Activated CD8-positive, alpha-beta memory T cell treated with anti-CD3 and anti-CD28 coated beads, Interleukin-2, amount 50 U/mL, for 4 hours (primary cell): Measurements from ENCODE around the gene CPLX4.
"Not testable (repeated sequence)": the region's sequence is repeated elsewhere in the genome, so short reads cannot be mapped to it uniquely, and the experiment has no call there.

Experiments used
- DNase-seq: peaks from one replicate; pipeline ENCODE4 v3.0.0-alpha.2; 2020

Gene CPLX4

DNA sequence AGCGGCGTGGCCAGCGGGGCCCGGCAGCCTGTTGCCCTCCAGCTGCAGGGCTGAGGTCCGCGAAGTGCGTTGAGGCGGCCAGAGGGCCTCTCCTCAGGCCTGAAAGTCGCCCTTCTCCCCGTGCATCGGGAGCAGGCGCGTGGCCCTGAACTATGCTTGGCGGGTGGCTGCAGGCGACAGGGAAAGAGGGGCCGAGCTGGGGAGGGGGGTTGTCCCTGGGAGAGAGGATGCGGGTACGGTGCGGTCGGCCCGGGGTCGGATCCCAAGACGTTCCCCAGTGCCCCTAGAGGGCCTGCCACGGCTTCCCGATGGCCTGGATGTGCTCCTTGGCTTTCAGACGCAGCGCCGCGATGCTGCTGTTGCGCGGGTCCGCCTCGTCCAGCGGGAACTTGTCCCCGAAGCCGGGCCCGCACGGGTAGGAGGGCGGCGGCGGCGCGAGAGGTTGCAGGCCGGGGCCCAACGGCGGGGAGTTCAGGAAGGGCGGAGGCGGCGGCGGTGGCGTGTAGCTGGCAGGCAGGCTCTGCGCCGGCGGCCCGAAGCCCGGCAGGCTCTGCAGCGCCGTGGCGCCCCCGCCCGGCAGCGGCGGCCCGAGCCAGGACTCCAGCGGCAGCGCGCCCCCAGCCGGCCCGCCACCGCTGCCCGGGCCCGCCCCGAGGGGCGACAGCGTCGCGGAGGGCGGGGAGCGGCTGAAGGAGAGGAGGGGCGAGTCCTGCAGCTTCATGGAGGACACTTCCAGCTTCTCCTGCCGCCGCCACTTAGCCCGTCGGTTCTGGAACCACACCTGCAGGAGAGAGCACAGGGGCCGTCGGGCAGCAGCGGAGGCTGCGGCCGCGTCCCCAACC is 49.5 kb downstream of the CPLX4 start:
- no peak for DNase-seq

DNA sequence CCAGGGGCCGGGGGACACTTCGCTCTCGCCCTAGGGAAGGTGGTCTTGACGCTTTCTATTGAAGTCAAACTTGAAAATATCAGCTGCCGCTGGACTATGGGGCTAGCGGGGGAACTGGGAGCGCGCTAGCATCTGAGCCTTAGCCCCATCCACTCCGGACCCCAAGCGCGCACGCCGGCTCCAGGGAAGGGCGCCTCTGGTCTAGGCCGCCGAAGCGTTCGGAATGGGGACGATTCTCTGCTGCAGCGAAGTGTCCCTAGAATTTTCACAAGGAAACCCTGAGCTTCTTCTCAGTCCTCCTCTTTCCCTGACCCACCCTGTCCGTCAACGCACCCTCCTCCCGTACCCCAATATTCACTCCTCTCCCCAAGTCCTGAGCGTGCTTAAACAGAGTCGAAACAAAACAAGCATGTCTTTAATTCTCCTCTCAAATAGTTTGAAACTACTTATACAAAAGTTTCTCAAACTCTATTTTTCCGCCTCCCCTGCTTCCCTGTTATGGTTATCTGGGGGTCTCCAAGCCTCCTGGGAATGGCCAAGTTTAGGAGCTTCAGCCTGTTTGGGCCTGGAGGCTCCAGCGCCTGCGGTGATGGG is 50.2 kb downstream of the CPLX4 start:
- DNase-seq, result no peak

GRCh38 chr18:59267503-59268126 is 50.8 kb downstream of the CPLX4 start:
- DNase-seq, result no peak

DNA sequence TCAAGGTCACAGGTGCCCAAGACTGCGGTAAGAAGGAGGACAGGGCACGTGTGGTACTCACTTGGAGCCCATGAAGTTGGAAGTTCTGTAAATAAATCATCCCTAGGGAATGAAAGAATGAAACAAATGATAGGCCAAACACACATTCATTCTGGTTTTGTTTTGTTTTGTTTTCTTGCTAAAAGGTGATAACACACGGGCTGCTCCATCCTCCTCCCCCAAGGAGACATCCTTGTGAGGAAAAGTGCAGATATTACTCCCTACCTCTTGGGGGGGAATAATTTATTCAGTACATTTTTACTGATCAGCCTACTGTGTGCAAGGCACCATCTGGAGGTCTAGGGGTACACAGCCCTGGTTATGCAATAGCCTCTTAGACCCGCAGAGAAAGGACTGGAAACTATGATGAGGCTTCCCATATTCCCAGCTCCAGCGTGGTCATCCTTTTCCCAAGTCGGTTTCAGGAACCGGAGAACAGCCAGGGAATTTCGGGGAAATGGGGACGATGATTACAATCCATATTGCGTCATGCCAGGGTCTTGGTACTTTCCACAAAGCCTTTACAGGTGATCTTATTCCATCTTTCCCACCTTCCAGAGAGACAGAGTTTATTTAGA is 51.5 kb downstream of the CPLX4 start:
- no peak for DNase-seq

GRCh38 chr18:59266459-59266858 is 52.0 kb downstream of the CPLX4 start:
- no peak for DNase-seq

DNA sequence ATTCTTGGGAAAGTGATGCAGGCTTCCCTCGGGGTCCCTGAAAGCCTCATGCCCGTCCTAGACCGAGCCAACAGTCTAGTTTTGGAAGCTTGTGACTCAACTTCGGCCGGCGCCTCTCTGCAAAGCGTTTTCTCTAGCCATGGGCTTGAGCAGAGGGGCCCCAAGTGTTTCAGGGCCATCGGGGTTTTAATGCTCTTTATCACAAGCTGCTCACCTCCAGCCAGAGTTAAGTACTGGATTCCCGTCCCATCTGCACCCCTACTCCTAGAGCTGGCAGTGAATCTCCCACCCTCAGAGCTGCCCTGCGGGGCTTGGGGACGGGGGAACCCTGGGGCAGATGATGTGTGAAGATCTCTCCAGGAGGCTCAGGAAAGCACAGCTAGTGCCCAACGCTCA is 52.5 kb downstream of the CPLX4 start:
- DNase-seq, result no peak

GRCh38 chr18:59265246-59265973 is 53.0 kb downstream of the CPLX4 start:
- no peak for DNase-seq

- no peak for DNase-seq
These were observed 53.7 kb downstream of the CPLX4 start for GRCh38 chr18:59264651-59265245.

GRCh38 chr18:59264121-59264571 is 54.3 kb downstream of the CPLX4 start:
- DNase-seq, result no peak

GRCh38 chr18:59263661-59264060 is 54.8 kb downstream of the CPLX4 start:
- DNase-seq, result no peak

GRCh38 chr18:59262243-59262642 is 56.2 kb downstream of the CPLX4 start:
- DNase-seq, result not testable (repeated sequence)

DNA sequence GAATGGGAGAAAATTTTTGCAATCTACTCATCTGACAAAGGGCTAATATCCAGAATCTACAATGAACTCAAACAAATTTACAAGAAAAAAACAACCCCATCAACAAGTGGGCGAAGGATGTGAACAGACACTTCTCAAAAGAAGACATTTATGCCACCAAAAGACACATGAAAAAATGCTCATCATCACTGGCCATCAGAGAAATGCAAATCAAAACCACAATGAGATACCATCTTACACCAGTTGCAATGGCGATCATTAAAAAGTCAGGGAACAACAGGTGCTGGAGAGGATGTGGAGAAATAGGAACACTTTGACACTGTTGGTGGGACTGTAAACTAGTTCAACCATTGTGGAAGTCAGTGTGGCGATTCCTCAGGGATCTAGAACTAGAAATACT is 56.6 kb downstream of the CPLX4 start:
- DNase-seq, result not testable (repeated sequence)

DNA sequence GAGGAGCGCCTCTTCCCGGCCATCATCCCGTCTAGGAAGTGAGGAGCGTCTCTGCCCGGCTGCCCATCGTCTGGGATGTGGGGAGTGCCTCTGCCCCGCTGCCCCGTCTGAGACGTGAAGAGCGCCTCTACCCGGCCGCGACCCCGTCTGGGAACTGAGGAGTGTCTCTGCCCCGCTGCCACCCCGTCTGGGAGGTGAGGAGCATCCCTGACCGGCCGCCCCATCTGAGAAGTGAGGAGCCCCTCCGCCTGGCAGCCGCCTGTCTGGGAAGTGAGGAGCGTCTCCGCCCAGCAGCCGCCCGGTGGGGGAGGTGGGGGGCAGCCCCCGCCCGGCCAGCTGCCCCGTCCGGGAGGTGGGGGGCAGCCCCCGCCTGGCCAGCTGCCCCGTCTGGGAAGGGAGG is 63.0 kb downstream of the CPLX4 start:
- DNase-seq, result not testable (repeated sequence)

GRCh38 chr18:59249199-59249774 is 69.2 kb downstream of the CPLX4 start:
- DNase-seq, result no peak

DNA sequence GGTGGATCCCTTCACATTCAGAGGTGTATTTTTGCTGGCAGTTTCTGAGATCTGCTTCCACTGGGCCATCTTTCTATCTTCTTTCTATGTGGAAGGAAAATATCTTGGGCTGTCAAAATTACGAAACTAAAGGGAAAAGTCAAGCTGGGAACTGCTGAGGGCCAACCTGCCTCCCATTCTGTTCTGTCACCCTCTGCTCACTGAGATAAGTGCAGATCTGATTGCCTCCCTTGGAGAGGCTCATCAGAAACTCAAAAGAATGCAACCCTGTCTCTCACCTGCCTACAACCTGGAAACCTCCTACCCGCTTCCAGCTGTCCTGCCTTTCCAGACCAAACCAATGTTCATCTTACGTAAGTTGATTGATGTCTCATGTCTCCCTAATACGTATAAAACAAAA is 71.7 kb downstream of the CPLX4 start:
- DNase-seq, result no peak
